Mammary epithelial cell (primary cell): Measurements from ENCODE around the gene WTIP.

ENCODE experiments used
- EZH2 ChIP-seq: IDR thresholded peaks from 2 replicates; pipeline ENCODE4 v1.6.1; 2012; ENCODE audit warnings: low read length, inconsistent platforms, borderline replicate concordance
- TF ChIP-seq, protein P1 (sequence below), 2 donors: IDR thresholded peaks in 1 of 2; conservative IDR thresholded peaks in 1 of 2; 2 replicates each; pipeline ENCODE4 v1.5.1; 2011 to 2012; ENCODE audit warnings: inconsistent platforms in 2 of 2, low read length in 2 of 2, mild to moderate bottlenecking in 2 of 2, control low read depth in 1 of 2, low read depth in 1 of 2; ENCODE audit not compliant: insufficient read depth in 1 of 2; ENCODE audit errors: extremely low read depth in 1 of 2

DNA sequence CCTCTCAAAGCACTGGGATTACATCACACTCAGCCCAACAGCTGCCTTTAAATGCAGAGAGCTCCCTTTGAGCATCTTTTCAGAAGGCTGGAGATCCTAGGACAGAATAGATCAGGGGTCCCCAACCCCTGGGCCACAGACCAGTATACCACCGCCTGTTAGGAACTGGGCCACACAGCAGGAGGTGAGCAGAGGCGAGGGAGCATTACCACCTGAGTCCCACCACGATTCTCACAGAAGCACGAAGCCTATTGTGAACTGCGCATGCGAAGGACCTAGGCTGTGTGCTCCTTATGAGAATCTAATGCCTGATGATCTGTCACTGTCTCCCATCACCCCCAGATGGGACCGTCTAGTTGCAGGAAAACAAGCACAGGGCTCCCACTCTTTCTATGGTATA lies 2.2 kb upstream of the WTIP start:
- TF ChIP-seq, protein P1, sequence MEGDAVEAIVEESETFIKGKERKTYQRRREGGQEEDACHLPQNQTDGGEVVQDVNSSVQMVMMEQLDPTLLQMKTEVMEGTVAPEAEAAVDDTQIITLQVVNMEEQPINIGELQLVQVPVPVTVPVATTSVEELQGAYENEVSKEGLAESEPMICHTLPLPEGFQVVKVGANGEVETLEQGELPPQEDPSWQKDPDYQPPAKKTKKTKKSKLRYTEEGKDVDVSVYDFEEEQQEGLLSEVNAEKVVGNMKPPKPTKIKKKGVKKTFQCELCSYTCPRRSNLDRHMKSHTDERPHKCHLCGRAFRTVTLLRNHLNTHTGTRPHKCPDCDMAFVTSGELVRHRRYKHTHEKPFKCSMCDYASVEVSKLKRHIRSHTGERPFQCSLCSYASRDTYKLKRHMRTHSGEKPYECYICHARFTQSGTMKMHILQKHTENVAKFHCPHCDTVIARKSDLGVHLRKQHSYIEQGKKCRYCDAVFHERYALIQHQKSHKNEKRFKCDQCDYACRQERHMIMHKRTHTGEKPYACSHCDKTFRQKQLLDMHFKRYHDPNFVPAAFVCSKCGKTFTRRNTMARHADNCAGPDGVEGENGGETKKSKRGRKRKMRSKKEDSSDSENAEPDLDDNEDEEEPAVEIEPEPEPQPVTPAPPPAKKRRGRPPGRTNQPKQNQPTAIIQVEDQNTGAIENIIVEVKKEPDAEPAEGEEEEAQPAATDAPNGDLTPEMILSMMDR (conservative IDR thresholded peaks at IDR 0.05 in 1 of 2, IDR thresholded peaks at IDR 0.05 in 1 of 2; ENCODE audit: extremely low read depth in 1 of 2, insufficient read depth in 1 of 2, low read depth in 1 of 2, low read length in 2 of 2): no peak
- TF ChIP-seq EZH2: no peak
